H1 (cell line): Measurements from ENCODE around the gene ELMO1. TPM values are rescaled to one million over a fixed set of nuclear protein-coding genes. Genes with fewer than 3 reads are reported as not detected.

Source experiments
- CTCF ChIA-PET: fragments of 300-600 bp; sonication (Branson Sonifier 250); formaldehyde crosslinking; loops from one replicate; lab custom pipeline; 2021; ENCODE audit not compliant: partially characterized antibody; lab: Charles Lee
- POLR2A ChIA-PET: fragments of 300-600 bp; sonication (Branson Sonifier 250); formaldehyde crosslinking; loops from one replicate; lab custom pipeline; 2021; ENCODE audit warnings: inconsistent platforms; ENCODE audit not compliant: partially characterized antibody; lab: Charles Lee
- DNase-seq, 2 experiments: peaks; one replicate each; pipeline versions ENCODE4 v3.0.0 to v3.0.0-alpha.2; 2010 to 2022; ENCODE audit warnings: low spot score in 2 of 2, low read depth in 1 of 2, mixed read lengths in 1 of 2
- FAIRE-seq: peaks from 2 replicates; lab custom pipeline; 2011; peaks lifted over from hg19 to GRCh38; lab: Jason Lieb, UNC
- H2AFZ ChIP-seq: 2 replicates; pipeline ENCODE4 v1.8.1; 2012; ENCODE audit warnings: low read length, inconsistent platforms
- H2AK5ac ChIP-seq: 2 replicates; pipeline ENCODE4 v1.6.1; 2013; ENCODE audit warnings: low read depth, low read length
- H2BK120ac ChIP-seq: replicated peaks from 2 replicates; pipeline ENCODE3; 2013; ENCODE audit warnings: low read depth, low read length, inconsistent platforms
- H2BK12ac ChIP-seq: 2 replicates; pipeline ENCODE4 v1.6.1; 2013; ENCODE audit warnings: low read depth, low read length
- H2BK15ac ChIP-seq: 2 replicates; pipeline ENCODE4 v1.6.1; 2013; ENCODE audit warnings: low read length
- H2BK20ac ChIP-seq: 2 replicates; pipeline ENCODE4 v1.6.1; 2013; ENCODE audit warnings: low read length
- H2BK5ac ChIP-seq: 2 replicates; pipeline ENCODE4 v1.6.1; 2013; ENCODE audit warnings: low read depth, low read length
- H3K14ac ChIP-seq: 2 replicates; pipeline ENCODE4 v1.6.1; 2013; ENCODE audit warnings: inconsistent platforms; ENCODE audit not compliant: insufficient read length
- H3K18ac ChIP-seq: 2 replicates; pipeline ENCODE4 v1.6.1; 2013; ENCODE audit warnings: low read length; ENCODE audit errors: extremely low read depth
- H3K23ac ChIP-seq: 2 replicates; pipeline ENCODE4 v1.6.1; 2013; ENCODE audit warnings: inconsistent platforms; ENCODE audit not compliant: insufficient read length
- H3K23me2 ChIP-seq: 2 replicates; pipeline ENCODE4 v1.6.1; 2013; ENCODE audit warnings: low read depth, low read length
- H3K27ac ChIP-seq: 2 replicates; pipeline ENCODE4 v1.6.1; 2011; ENCODE audit warnings: low read depth, low read length, inconsistent platforms
- H3K27me3 ChIP-seq, 4 experiments: replicated peaks in 1 of 4; 1 replicate in 1 of 4; 2 replicates in 3 of 4; pipeline versions ENCODE4 v1.6.1 to v1.8.1; 2011 to 2013; ENCODE audit warnings: low read length in 3 of 4, mild to moderate bottlenecking in 3 of 4, inconsistent platforms in 2 of 4, mixed read lengths in 2 of 4, moderate library complexity in 1 of 4; ENCODE audit not compliant: control insufficient read depth in 3 of 4, insufficient read depth in 3 of 4; ENCODE audit errors: extremely low read depth in 1 of 4
- H3K36me3 ChIP-seq, 4 experiments: 2 replicates each; pipeline versions ENCODE4 v1.6.1 to v1.8.1; 2011 to 2013; ENCODE audit warnings: mild to moderate bottlenecking in 4 of 4, low read length in 3 of 4, moderate library complexity in 2 of 4, control low read depth in 1 of 4, inconsistent platforms in 1 of 4; ENCODE audit not compliant: insufficient read depth in 4 of 4, control insufficient read depth in 2 of 4
- H3K4ac ChIP-seq: replicated peaks from 2 replicates; pipeline ENCODE3; 2013; ENCODE audit warnings: low read length, low read depth, mixed read lengths, inconsistent platforms; ENCODE audit not compliant: insufficient read length
- H3K4me1 ChIP-seq, 4 experiments: replicated peaks in 1 of 4; 1 replicate in 1 of 4; 2 replicates in 3 of 4; pipeline versions ENCODE4 v1.6.1 to v1.8.1; 2011 to 2013; ENCODE audit warnings: low read length in 3 of 4, inconsistent platforms in 2 of 4, mixed read lengths in 1 of 4; ENCODE audit not compliant: insufficient read depth in 4 of 4, control insufficient read depth in 3 of 4
- H3K4me2 ChIP-seq, 2 experiments: 2 replicates each; pipeline versions ENCODE4 v1.6.1 to v1.8.1; 2011 to 2013; ENCODE audit warnings: low read depth in 2 of 2, low read length in 2 of 2, control low read depth in 1 of 2, inconsistent platforms in 1 of 2, mild to moderate bottlenecking in 1 of 2; ENCODE audit not compliant: insufficient read depth in 1 of 2
- H3K4me3 ChIP-seq, 4 experiments: fragments of 200-600, 300-600 bp in 1 of 4; sonication (generic), shearing (Covaris generic), sonication (Bioruptor Twin) in 1 of 4; 2 replicates each; pipeline versions ENCODE4 v1.5.1 to v1.8.1; 2011 to 2016; ENCODE audit warnings: low read length in 4 of 4, low read depth in 3 of 4, control low read depth in 2 of 4, inconsistent platforms in 2 of 4, mild to moderate bottlenecking in 2 of 4, mixed read lengths in 1 of 4, moderate library complexity in 1 of 4; ENCODE audit not compliant: insufficient read depth in 2 of 4; ENCODE audit errors: extremely low read depth in 1 of 4
- H3K56ac ChIP-seq: replicated peaks from 2 replicates; pipeline ENCODE3; 2013; ENCODE audit warnings: low read depth, mild to moderate bottlenecking, mixed read lengths, low read length, inconsistent platforms; ENCODE audit not compliant: insufficient read length
- H3K79me1 ChIP-seq: 2 replicates; pipeline ENCODE4 v1.6.1; 2013; ENCODE audit warnings: low read depth, low read length, control low read depth
- H3K79me2 ChIP-seq, 2 experiments: 2 replicates each; pipeline versions ENCODE4 v1.6.1 to v1.8.1; 2012 to 2013; ENCODE audit warnings: low read length in 2 of 2, mild to moderate bottlenecking in 2 of 2, inconsistent platforms in 1 of 2; ENCODE audit not compliant: insufficient read depth in 2 of 2, control insufficient read depth in 1 of 2
- H3K9ac ChIP-seq, 4 experiments: replicated peaks in 1 of 4; 1 replicate in 1 of 4; 2 replicates in 3 of 4; pipeline versions ENCODE4 v1.6.1 to v1.8.1; 2011 to 2013; ENCODE audit warnings: low read depth in 3 of 4, low read length in 3 of 4, control low read depth in 2 of 4, mild to moderate bottlenecking in 2 of 4, moderate library complexity in 2 of 4, inconsistent platforms in 1 of 4; ENCODE audit errors: extremely low read depth in 1 of 4
- H3K9me3 ChIP-seq, 2 experiments: 2 replicates each; pipeline versions ENCODE4 v1.6.1 to v1.8.1; 2012 to 2013; ENCODE audit warnings: mild to moderate bottlenecking in 2 of 2, moderate library complexity in 2 of 2, control low read depth in 1 of 2, inconsistent platforms in 1 of 2, low read depth in 1 of 2, low read length in 1 of 2, mixed read lengths in 1 of 2; ENCODE audit not compliant: insufficient read depth in 2 of 2
- H4K20me1 ChIP-seq, 2 experiments: replicated peaks in 1 of 2; 2 replicates each; pipeline versions ENCODE3 to v1.8.1; 2011 to 2013; ENCODE audit warnings: inconsistent platforms in 2 of 2, low read length in 2 of 2, mild to moderate bottlenecking in 1 of 2; ENCODE audit not compliant: insufficient read depth in 2 of 2, control insufficient read depth in 1 of 2
- H4K5ac ChIP-seq: 2 replicates; pipeline ENCODE4 v1.6.1; 2013; ENCODE audit warnings: low read length, low read depth, mixed read lengths, inconsistent platforms; ENCODE audit not compliant: insufficient read length
- H4K8ac ChIP-seq: 2 replicates; pipeline ENCODE4 v1.8.0; 2013; ENCODE audit warnings: mild to moderate bottlenecking, moderate library complexity, low read length, inconsistent platforms; ENCODE audit not compliant: insufficient read depth; ENCODE audit errors: extremely low read depth
- H4K91ac ChIP-seq: replicated peaks from 2 replicates; pipeline ENCODE3; 2013; ENCODE audit warnings: low read length, mixed read lengths, inconsistent platforms; ENCODE audit not compliant: insufficient read length
- ATF2 ChIP-seq: IDR thresholded peaks from 2 replicates; pipeline ENCODE4 v1.6.1; 2012; ENCODE audit warnings: low read length, inconsistent platforms
- CHD2 ChIP-seq: IDR thresholded peaks from 2 replicates; pipeline ENCODE4 v1.6.1; 2012; ENCODE audit warnings: low read length, improper control_type of control experiment
- CREB1 ChIP-seq: IDR thresholded peaks from 2 replicates; pipeline ENCODE4 v1.6.1; 2012; ENCODE audit warnings: inconsistent platforms
- EGR1 ChIP-seq: IDR thresholded peaks from 2 replicates; pipeline ENCODE4 v1.6.1; 2011; ENCODE audit warnings: low read depth, low read length, borderline replicate concordance
- EZH2 ChIP-seq: fragments of 200-600 bp; sonication (generic); IDR thresholded peaks from 2 replicates; pipeline ENCODE4 v1.7.1; 2012; ENCODE audit warnings: low read depth, mild to moderate bottlenecking, moderate library complexity, low read length, inconsistent platforms; ENCODE audit not compliant: severe bottlenecking
- JUN ChIP-seq: IDR thresholded peaks from 2 replicates; pipeline ENCODE4 v1.6.1; 2011; ENCODE audit warnings: low read depth, mild to moderate bottlenecking, improper control_type of control experiment, low read length
- NANOG ChIP-seq: IDR thresholded peaks from 2 replicates; pipeline ENCODE4 v1.6.1; 2011; ENCODE audit warnings: low read length, low read depth, mild to moderate bottlenecking, inconsistent platforms; ENCODE audit not compliant: insufficient read depth, poor library complexity, severe bottlenecking
- SAP30 ChIP-seq: fragments of 300-600 bp; sonication (generic); IDR thresholded peaks from 2 replicates; pipeline ENCODE4 v1.7.1; 2012; ENCODE audit warnings: low read length, moderate library complexity, mild to moderate bottlenecking, inconsistent platforms; ENCODE audit not compliant: insufficient read depth, insufficient replicate concordance
- SIN3A ChIP-seq, 2 experiments: IDR thresholded peaks in 1 of 2; conservative IDR thresholded peaks in 1 of 2; 2 replicates each; pipeline ENCODE4 v1.6.1; 2011 to 2012; ENCODE audit warnings: low read length in 2 of 2, improper control_type of control experiment in 1 of 2, low read depth in 1 of 2, mild to moderate bottlenecking in 1 of 2
- SP1 ChIP-seq: IDR thresholded peaks from 2 replicates; pipeline ENCODE4 v1.6.1; 2011; ENCODE audit warnings: low read depth, low read length
- SRF ChIP-seq: IDR thresholded peaks from 2 replicates; pipeline ENCODE4 v1.6.1; 2011; ENCODE audit warnings: mild to moderate bottlenecking, low read depth, low read length, moderate library complexity
- WGBS, 2 experiments: shearing (Covaris generic) in 1 of 2; methylation state at CpG; one replicate each; pipeline versions ENCODE4 v1.1.6 to v1.1.7; 2013 to 2015; ENCODE audit warnings: low lambda C conversion rate in 2 of 2, mixed read lengths in 2 of 2, inconsistent platforms in 1 of 2, low coverage in 1 of 2, missing lambda C conversion rate in 1 of 2; ENCODE audit not compliant: insufficient replicate concordance in 2 of 2, insufficient coverage in 1 of 2, insufficient read length in 1 of 2; ENCODE audit errors: extremely low coverage in 1 of 2, missing lambda C conversion rate in 1 of 2; 5-methylcytosine and 5-hydroxymethylcytosine counted together
- polyA plus RNA-seq, 7 experiments: library from polyadenylated mRNA; depleted of rRNA in 3 of 7; stranded (reverse) in 5 of 7; unstranded in 2 of 7; fragments of >200 nt in 5 of 7; fragments of 200-250 nt in 2 of 7; gene quantifications; 1 replicate in 5 of 7; 2 replicates in 1 of 7; 4 replicates in 1 of 7; pipeline versions ENCODE4 v1.2.1 to v1.2.3, GENCODE V29; 2011 to 2013; ENCODE audit warnings: missing spikeins in 2 of 7, mixed read lengths in 2 of 7
- total RNA-seq: library from RNA; stranded (reverse); fragmentation: NEBNext Ultra II Directional; extraction: Animal tissue kit (Norgen Biotek cat#: 25700); gene quantifications from 2 replicates; pipeline ENCODE4 v1.2.1, GENCODE V29; 2021

ELMO1 gene
- total and polyA plus RNA-seq, 2 of the 8 experiments (the other 6 are each of a cell fraction or from before 2014, with no cell fraction given) = 18.4 to 21.0 TPM

GRCh38 chr7:36870625-36871354 is 577.9 kb downstream of the ELMO1 start:
- DNase-seq (no peak), FAIRE-seq (no peak)
- Histone ChIP-seq H4K5ac (no peak overlapping the region), H3K9me3 (no peaks in the 10 kb centered on the region), H3K4me1 (peaks cover 0 to 12% (median 6%) of the 10 kb centered on the region in 4 experiments; a peak in 6 of 7 replicates), H3K27me3 (no peaks in the 10 kb centered on the region), H2BK5ac (no peak overlapping the region), H3K23me2 (no peaks in the 10 kb centered on the region), H3K23ac (no peak overlapping the region), H3K56ac (no peak overlapping the region), H3K79me2 (no peaks in the 10 kb centered on the region), H3K18ac (no peak overlapping the region), H3K4me3 (no peak overlapping the region), H2BK20ac (no peak overlapping the region), H3K36me3 (no peaks in the 10 kb centered on the region), H3K27ac (no peak overlapping the region), H4K91ac (no peak overlapping the region), H2BK120ac (no peak overlapping the region), H3K4me2 (no peak overlapping the region), H2BK12ac (no peak overlapping the region), H2AK5ac (no peak overlapping the region), H4K8ac (no peak overlapping the region), H3K4ac (no peak overlapping the region), H2BK15ac (no peak overlapping the region), H2AFZ (no peak overlapping the region), H3K79me1 (no peaks in the 10 kb centered on the region), H4K20me1 (no peaks in the 10 kb centered on the region), H3K14ac (no peak overlapping the region), H3K9ac (no peak overlapping the region; a peak in 1 of 7 replicates)
- ChIA-PET POLR2A (no interaction called here), CTCF (interaction anchor here (1.1 to 1.3 kb wide), 2 partner anchors 10 to 383 kb away, joined by 3 to 6 read pairs; no protein-coding TSS in a partner anchor)
- WGBS, 2 experiments = 85% methylated on average over 1 of the region's 1 CpG; no CpG with 5 or more reads in 1 of the 2 experiments
- TF ChIP-seq ATF2 (no peak), SRF (no peak), CREB1 (no peak), SP1 (no peak), CHD2 (no peak), EZH2 (no peak), SIN3A (conservative IDR thresholded peaks at IDR 0.05 in 1 of 2, IDR thresholded peaks at IDR 0.05 in 1 of 2; ENCODE audit: low read depth in 1 of 2, low read length in 2 of 2) (no peak), SAP30 (no peak), JUN (no peak), NANOG (no peak), EGR1 (no peak)
